OCI-LY3 (cell line): ENCODE measurements around the gene DGLUCY.
"Not testable (repeated sequence)": the region's sequence is repeated elsewhere in the genome, so short reads cannot be mapped to it uniquely, and the experiment has no call there.

Experiments used
- H2AFZ ChIP-seq: fragments of 200-600, 300-600 bp; shearing (Covaris generic); 2 replicates; pipeline ENCODE4 v1.6.0; 2014; ENCODE audit warnings: antibody characterized with exemption, low read depth, low read length
- H3K27ac ChIP-seq: fragments of 200-600, 300-600 bp; sonication (generic); 2 replicates; pipeline ENCODE4 v1.5.1; 2014; ENCODE audit warnings: mild to moderate bottlenecking, low read length, moderate library complexity, mixed read lengths
- H3K27me3 ChIP-seq: fragments of 200-600, 300-600 bp; sonication (generic); 2 replicates; pipeline ENCODE4 v1.6.1; 2014; ENCODE audit warnings: low read depth, low read length, mixed read lengths
- H3K36me3 ChIP-seq: fragments of 200-600, 300-600 bp; sonication (generic); replicated peaks from 2 replicates; pipeline ENCODE3; 2014; ENCODE audit warnings: low read depth, low read length, mixed read lengths
- H3K4me1 ChIP-seq: fragments of 300-600, 200-600 bp; sonication (generic); 2 replicates; pipeline ENCODE4 v1.6.1; 2014; ENCODE audit warnings: low read length, mixed read lengths
- H3K4me2 ChIP-seq: fragments of 200-600, 300-600 bp; sonication (generic); 2 replicates; pipeline ENCODE4 v1.6.1; 2014; ENCODE audit warnings: low read length, mixed read lengths
- H3K4me3 ChIP-seq: fragments of 300-600, 200-600 bp; sonication (generic); 2 replicates; pipeline ENCODE4 v1.5.1; 2014; ENCODE audit warnings: antibody characterized with exemption, mild to moderate bottlenecking, low read length, moderate library complexity
- H3K79me2 ChIP-seq: fragments of 300-600, 200-600 bp; shearing (Covaris generic); 2 replicates; pipeline ENCODE4 v1.6.1; 2014; ENCODE audit warnings: mild to moderate bottlenecking, low read length, mixed read lengths
- H3K9ac ChIP-seq: fragments of 300-600, 200-600 bp; shearing (Covaris generic); 2 replicates; pipeline ENCODE4 v1.6.0; 2014; ENCODE audit warnings: mild to moderate bottlenecking, low read length, moderate library complexity
- H3K9me3 ChIP-seq: fragments of 200-600, 300-600 bp; shearing (Covaris generic); 2 replicates; pipeline ENCODE4 v1.6.1; 2014; ENCODE audit warnings: low read length, mixed read lengths; ENCODE audit not compliant: insufficient read depth
- H4K20me1 ChIP-seq: fragments of 200-600, 300-600 bp; sonication (generic); 2 replicates; pipeline ENCODE4 v1.6.1; 2016; ENCODE audit warnings: low read length, mixed read lengths; ENCODE audit not compliant: insufficient read depth
- CTCF ChIP-seq: fragments of 200-600, 300-600 bp; sonication (generic); IDR thresholded peaks from 2 replicates; pipeline ENCODE4 v1.5.1; 2014; ENCODE audit warnings: antibody characterized with exemption, low read length, low read depth
- EZH2phosphoT487 ChIP-seq: fragments of 200-600 bp; shearing (Covaris generic); IDR thresholded peaks from 2 replicates; pipeline ENCODE4 v1.6.1; 2018; ENCODE audit warnings: antibody characterized with exemption, mixed run types, low read depth

The DGLUCY gene

GRCh38 chr14:91089958-91090535, 23.8 kb upstream of the DGLUCY start:
- H3K4me1 ChIP-seq: peaks cover 19% of the 10 kb centered on the region
- no peak overlapping the region for H3K4me3 ChIP-seq
- no peaks in the 10 kb centered on the region for H3K79me2 ChIP-seq
- H3K27me3 ChIP-seq: no peaks in the 10 kb centered on the region
- H3K27ac ChIP-seq: no peak overlapping the region
- H4K20me1 ChIP-seq: no peaks in the 10 kb centered on the region
- H2AFZ ChIP-seq: no peak overlapping the region
- H3K9me3 ChIP-seq: no peaks in the 10 kb centered on the region
- TF ChIP-seq CTCF (no peak), EZH2phosphoT487 (no peak)
- H3K4me2 ChIP-seq: peak overlapping the region; percentile 55
- no peaks in the 10 kb centered on the region for H3K36me3 ChIP-seq
- H3K9ac ChIP-seq: no peak overlapping the region

DNA sequence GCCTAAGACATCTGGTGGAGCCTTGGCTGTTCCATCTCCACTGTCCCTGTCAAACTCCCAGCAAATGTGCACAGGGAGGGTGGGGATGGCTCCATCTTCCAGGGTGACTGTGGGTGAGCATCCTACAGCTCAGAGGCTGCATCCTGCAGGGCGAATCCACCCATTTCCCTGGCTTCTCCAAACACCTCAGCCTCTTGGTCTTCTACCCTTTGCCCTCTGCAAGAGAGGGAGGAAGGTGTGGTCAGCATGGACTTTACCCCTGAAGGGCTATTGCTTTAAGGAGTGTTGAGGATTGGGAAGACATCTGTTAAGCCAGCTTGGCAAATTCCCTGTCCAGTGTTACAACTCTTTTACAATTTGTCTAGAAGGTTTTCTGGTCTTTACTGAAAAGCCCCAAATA, 23.1 kb upstream of the DGLUCY start:
- Histone ChIP-seq H4K20me1 (no peaks in the 10 kb centered on the region), H3K4me2 (no peak overlapping the region), H3K36me3 (no peaks in the 10 kb centered on the region), H2AFZ (no peak overlapping the region), H3K9me3 (no peaks in the 10 kb centered on the region), H3K79me2 (no peaks in the 10 kb centered on the region), H3K27ac (no peak overlapping the region), H3K9ac (no peak overlapping the region), H3K4me1 (peaks cover 19% of the 10 kb centered on the region), H3K27me3 (no peaks in the 10 kb centered on the region), H3K4me3 (no peak overlapping the region)
- TF ChIP-seq EZH2phosphoT487 (no peak), CTCF (no peak)

DNA sequence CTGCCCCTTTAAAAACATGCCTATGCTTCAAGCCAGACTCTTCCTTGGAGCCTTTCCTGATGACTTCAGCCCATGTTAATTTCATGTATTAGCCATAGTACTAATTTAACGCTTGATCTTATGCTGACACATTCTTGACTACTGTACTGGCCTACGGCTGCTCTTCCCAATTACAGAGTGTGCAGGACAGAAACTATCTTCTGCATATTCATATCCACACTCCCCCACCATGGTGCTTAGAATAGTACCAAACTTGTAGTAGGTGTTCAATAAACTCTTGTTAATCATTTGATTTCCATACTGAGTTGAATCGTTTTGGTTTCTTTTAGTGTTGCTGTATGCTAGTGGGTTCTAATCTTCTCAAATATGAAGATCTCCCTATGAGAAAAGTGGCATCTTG, 21.8 kb upstream of the DGLUCY start:
- no peak overlapping the region for H3K4me2 ChIP-seq
- H3K4me1 ChIP-seq: peaks cover 19% of the 10 kb centered on the region
- H3K27ac ChIP-seq: no peak overlapping the region
- H3K79me2 ChIP-seq: no peaks in the 10 kb centered on the region
- H3K9ac ChIP-seq: no peak overlapping the region
- TF ChIP-seq CTCF (no peak), EZH2phosphoT487 (no peak)
- no peaks in the 10 kb centered on the region for H3K36me3 ChIP-seq
- H3K4me3 ChIP-seq: no peak overlapping the region
- no peaks in the 10 kb centered on the region for H3K9me3 ChIP-seq
- H3K27me3 ChIP-seq: no peaks in the 10 kb centered on the region
- no peaks in the 10 kb centered on the region for H4K20me1 ChIP-seq
- H2AFZ ChIP-seq: no peak overlapping the region

GRCh38 chr14:91093743-91094472, 20.0 kb upstream of the DGLUCY start:
- not testable (repeated sequence) for H3K27ac ChIP-seq, H3K4me2 ChIP-seq, H2AFZ ChIP-seq, H3K4me3 ChIP-seq, H3K9me3 ChIP-seq, H3K79me2 ChIP-seq, H3K9ac ChIP-seq, H3K27me3 ChIP-seq, H4K20me1 ChIP-seq, H3K36me3 ChIP-seq
- peaks cover 18% of the 10 kb centered on the region for H3K4me1 ChIP-seq
